Activated naive CD8-positive, alpha-beta T cell treated with anti-CD3 and anti-CD28 coated beads, Interleukin-2, amount 50 U/mL, for 16 hours (primary cell): ENCODE results near the gene IQGAP2.

ENCODE experiments used
- DNase-seq: peaks from one replicate; pipeline ENCODE4 v3.0.0-alpha.2; 2020; ENCODE audit warnings: low read depth, low spot score

The IQGAP2 gene

GRCh38 chr5:76475385-76475784 lies 72.3 kb downstream of the IQGAP2 start:
- no peak for DNase-seq

- DNase-seq: no peak
Observed at GRCh38 chr5:76475936-76476335, 72.9 kb downstream of the IQGAP2 start.

GRCh38 chr5:76476474-76477038 lies 73.5 kb downstream of the IQGAP2 start:
- DNase-seq: no peak

- DNase-seq: no peak
Observed at GRCh38 chr5:76477061-76477460, 74.0 kb downstream of the IQGAP2 start.

GRCh38 chr5:76477571-76477970 lies 74.5 kb downstream of the IQGAP2 start:
- no peak for DNase-seq

- no peak for DNase-seq
Observed at GRCh38 chr5:76479281-76479680, 76.2 kb downstream of the IQGAP2 start.

- DNase-seq: no peak
Observed at GRCh38 chr5:76479973-76480667, 77.0 kb downstream of the IQGAP2 start.

GRCh38 chr5:76482984-76483383 lies 79.9 kb downstream of the IQGAP2 start:
- DNase-seq: no peak

- DNase-seq: no peak
Observed at GRCh38 chr5:76483433-76483832, 80.3 kb downstream of the IQGAP2 start.

- no peak for DNase-seq
Observed at GRCh38 chr5:76483881-76484280, 80.8 kb downstream of the IQGAP2 start.

GRCh38 chr5:76485511-76485910 lies 82.4 kb downstream of the IQGAP2 start:
- DNase-seq: no peak

GRCh38 chr5:76487386-76487785 lies 84.3 kb downstream of the IQGAP2 start:
- DNase-seq: no peak

- DNase-seq: no peak
Observed at GRCh38 chr5:76487821-76488220, 84.7 kb downstream of the IQGAP2 start.

GRCh38 chr5:76488969-76489368 lies 85.9 kb downstream of the IQGAP2 start:
- no peak for DNase-seq

- DNase-seq: no peak
Observed at GRCh38 chr5:76489877-76490688, 87.0 kb downstream of the IQGAP2 start.

- no peak for DNase-seq
Observed at GRCh38 chr5:76490960-76491359, 87.9 kb downstream of the IQGAP2 start.

GRCh38 chr5:76492819-76493189 lies 89.7 kb downstream of the IQGAP2 start:
- DNase-seq: no peak

GRCh38 chr5:76493190-76493837 lies 90.2 kb downstream of the IQGAP2 start:
- DNase-seq: no peak

GRCh38 chr5:76494201-76494600 lies 91.1 kb downstream of the IQGAP2 start:
- DNase-seq: no peak

- DNase-seq: no peak
Observed at GRCh38 chr5:76495870-76496269, 92.8 kb downstream of the IQGAP2 start.

GRCh38 chr5:76497065-76497460 lies 94.0 kb downstream of the IQGAP2 start:
- DNase-seq: no peak

GRCh38 chr5:76497986-76498717 lies 95.1 kb downstream of the IQGAP2 start:
- no peak for DNase-seq
